Panc1 (cell line): ENCODE data around the gene CRISPLD2. TPM values are rescaled to one million over a fixed set of nuclear protein-coding genes. Genes with fewer than 3 reads are reported as not detected.

Source experiments
- ATAC-seq: fragments of 200-7000 bp; cut with Tn5 transposase; 2 replicates; pipeline ENCODE4 v1.9.1; 2020; ENCODE audit warnings: mild to moderate bottlenecking, moderate library complexity
- BruUV-seq: library from RNA; stranded (reverse); fragments of 400-500 nt; replicated peaks from 2 replicates; lab custom pipeline; 2021; lab: Mats Ljungman, UMichigan
- CTCF ChIA-PET: fragments of 300-600 bp; sonication (Branson Sonifier 250); formaldehyde crosslinking; loops from one replicate; lab custom pipeline; 2022; ENCODE audit warnings: antibody characterized with exemption; lab: Charles Lee
- POLR2A ChIA-PET: fragments of 300-600 bp; sonication (Branson Sonifier 250); formaldehyde crosslinking; loops from one replicate; lab custom pipeline; 2022; ENCODE audit warnings: antibody characterized with exemption; lab: Charles Lee
- DNase-seq: peaks from one replicate; pipeline ENCODE4 v3.0.0-alpha.2; 2010; ENCODE audit warnings: low read depth, low spot score
- H3K27ac ChIP-seq: 2 replicates; pipeline ENCODE4 v1.5.1; 2011; ENCODE audit warnings: mild to moderate bottlenecking, low read length, inconsistent platforms
- H3K27me3 ChIP-seq: fragments of 200-500 bp; sonication (Bioruptor generic); 2 replicates; pipeline ENCODE4 v1.6.0; 2014; ENCODE audit warnings: low read length, inconsistent platforms; ENCODE audit not compliant: control insufficient read depth, insufficient read depth
- H3K36me3 ChIP-seq: fragments of 200-500 bp; sonication (Bioruptor generic); 2 replicates; pipeline ENCODE4 v1.5.1; 2014; ENCODE audit warnings: inconsistent platforms, mild to moderate bottlenecking, low read length, moderate library complexity; ENCODE audit not compliant: control insufficient read depth, insufficient read depth
- H3K4me1 ChIP-seq: 2 replicates; pipeline ENCODE4 v1.5.1; 2011; ENCODE audit warnings: inconsistent platforms, mild to moderate bottlenecking, low read length, moderate library complexity; ENCODE audit not compliant: control insufficient read depth, insufficient read depth
- H3K4me3 ChIP-seq, 2 experiments: 2 replicates each; pipeline ENCODE4 v1.5.1; 2011 to 2012; ENCODE audit warnings: low read depth in 2 of 2, low read length in 2 of 2, mild to moderate bottlenecking in 2 of 2, inconsistent platforms in 1 of 2, moderate library complexity in 1 of 2
- H3K9me3 ChIP-seq: fragments of 200-500 bp; sonication (Bioruptor generic); 2 replicates; pipeline ENCODE4 v1.5.1; 2014; ENCODE audit warnings: low read depth, mild to moderate bottlenecking, inconsistent platforms, low read length, moderate library complexity; ENCODE audit not compliant: control insufficient read depth, insufficient read depth
- POLR2AphosphoS5 ChIP-seq: IDR thresholded peaks from 2 replicates; pipeline ENCODE4 v1.6.1; 2012; ENCODE audit warnings: mild to moderate bottlenecking, low read depth, low read length, moderate library complexity
- SIN3A ChIP-seq: IDR thresholded peaks from 2 replicates; pipeline ENCODE4 v1.6.1; 2012; ENCODE audit warnings: low read depth, mild to moderate bottlenecking, low read length, moderate library complexity, borderline replicate concordance; ENCODE audit not compliant: insufficient read depth
- TCF7L2 ChIP-seq: IDR thresholded peaks from 2 replicates; pipeline ENCODE4 v1.6.1; 2011; ENCODE audit warnings: mild to moderate bottlenecking, low read depth, low read length, inconsistent platforms
- in situ Hi-C: cut with HindIII; loops from 2 replicates; pipeline ENCODE4 v1.10.0; 2016; ENCODE audit warnings: low sequenced_read_pairs, low pct_unique_long_range_greater_than_20kb
- intact Hi-C: fragments of 100-400 bp; cut with micrococcal nuclease; formaldehyde crosslinking; loops from one replicate; pipeline ENCODE4 v1.10.0; 2022; ENCODE audit not compliant: unreplicated experiment
- total RNA-seq: library from RNA; stranded (reverse); gene quantifications from one replicate; pipeline ENCODE4 v1.2.1, GENCODE V29; 2021; ENCODE audit not compliant: unreplicated experiment
- TF ChIP-seq, protein P1 (sequence below), 2 experiments: IDR thresholded peaks; 2 replicates each; pipeline ENCODE4 v1.6.1; 2011 to 2012; ENCODE audit warnings: low read depth in 2 of 2, control low read depth in 1 of 2, low read length in 1 of 2, mild to moderate bottlenecking in 1 of 2, moderate library complexity in 1 of 2; ENCODE audit not compliant: insufficient read depth in 1 of 2
- TF ChIP-seq, protein P2 (sequence below): fragments of 450-650 bp; IDR thresholded peaks from 2 replicates; pipeline ENCODE4 v1.5.1; 2017; ENCODE audit warnings: mild to moderate bottlenecking

The CRISPLD2 gene
- total RNA-seq, 1 experiment from 2014 or later: 12.9 TPM

DNA sequence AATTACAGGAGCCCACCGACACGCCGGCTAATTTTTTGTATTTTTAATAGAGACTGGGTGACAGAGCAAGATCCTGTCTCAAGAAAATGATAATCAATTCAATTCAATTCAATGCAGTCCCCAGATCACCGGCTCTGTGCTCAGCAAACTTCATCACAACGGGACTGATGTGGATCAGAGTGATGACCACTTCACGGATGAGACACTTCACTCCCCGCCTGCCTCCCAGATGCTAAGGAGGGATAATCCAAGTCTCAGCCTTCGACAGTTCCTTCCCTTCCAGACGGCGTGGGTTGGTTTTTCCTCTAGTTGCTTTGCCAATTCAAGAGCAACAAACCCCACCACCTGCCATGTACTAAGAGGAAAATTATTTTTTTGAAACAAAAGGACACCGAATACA is 97.7 kb downstream of the CRISPLD2 start:
- intact Hi-C loops: no loop called here
- Histone ChIP-seq H3K9me3 (no peaks in the 10 kb centered on the region), H3K4me1 (no peaks in the 10 kb centered on the region), H3K36me3 (no peaks in the 10 kb centered on the region), H3K27me3 (no peaks in the 10 kb centered on the region), H3K4me3 (no peak overlapping the region), H3K27ac (no peak overlapping the region)
- DNase-seq: no peak
- in situ Hi-C loops: no loop called here
- ATAC-seq: no peak
- POLR2A ChIA-PET: interaction anchor here (0.7 to 1.1 kb wide), 2 partner anchors 21 to 32 kb away, joined by 3 to 4 read pairs; no protein-coding TSS in a partner anchor
- CTCF ChIA-PET: interaction anchor here (0.6 kb wide), 1 partner anchor 51 kb away, joined by 3 read pairs; no protein-coding TSS in a partner anchor
- no TSS peak for BruUV-seq
- TF ChIP-seq SIN3A: no peak
- TF ChIP-seq, protein P1, sequence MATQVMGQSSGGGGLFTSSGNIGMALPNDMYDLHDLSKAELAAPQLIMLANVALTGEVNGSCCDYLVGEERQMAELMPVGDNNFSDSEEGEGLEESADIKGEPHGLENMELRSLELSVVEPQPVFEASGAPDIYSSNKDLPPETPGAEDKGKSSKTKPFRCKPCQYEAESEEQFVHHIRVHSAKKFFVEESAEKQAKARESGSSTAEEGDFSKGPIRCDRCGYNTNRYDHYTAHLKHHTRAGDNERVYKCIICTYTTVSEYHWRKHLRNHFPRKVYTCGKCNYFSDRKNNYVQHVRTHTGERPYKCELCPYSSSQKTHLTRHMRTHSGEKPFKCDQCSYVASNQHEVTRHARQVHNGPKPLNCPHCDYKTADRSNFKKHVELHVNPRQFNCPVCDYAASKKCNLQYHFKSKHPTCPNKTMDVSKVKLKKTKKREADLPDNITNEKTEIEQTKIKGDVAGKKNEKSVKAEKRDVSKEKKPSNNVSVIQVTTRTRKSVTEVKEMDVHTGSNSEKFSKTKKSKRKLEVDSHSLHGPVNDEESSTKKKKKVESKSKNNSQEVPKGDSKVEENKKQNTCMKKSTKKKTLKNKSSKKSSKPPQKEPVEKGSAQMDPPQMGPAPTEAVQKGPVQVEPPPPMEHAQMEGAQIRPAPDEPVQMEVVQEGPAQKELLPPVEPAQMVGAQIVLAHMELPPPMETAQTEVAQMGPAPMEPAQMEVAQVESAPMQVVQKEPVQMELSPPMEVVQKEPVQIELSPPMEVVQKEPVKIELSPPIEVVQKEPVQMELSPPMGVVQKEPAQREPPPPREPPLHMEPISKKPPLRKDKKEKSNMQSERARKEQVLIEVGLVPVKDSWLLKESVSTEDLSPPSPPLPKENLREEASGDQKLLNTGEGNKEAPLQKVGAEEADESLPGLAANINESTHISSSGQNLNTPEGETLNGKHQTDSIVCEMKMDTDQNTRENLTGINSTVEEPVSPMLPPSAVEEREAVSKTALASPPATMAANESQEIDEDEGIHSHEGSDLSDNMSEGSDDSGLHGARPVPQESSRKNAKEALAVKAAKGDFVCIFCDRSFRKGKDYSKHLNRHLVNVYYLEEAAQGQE (IDR thresholded peaks at IDR 0.05; ENCODE audit: insufficient read depth in 1 of 2, low read depth in 2 of 2, low read length in 1 of 2): no peak
- TF ChIP-seq, protein P2, sequence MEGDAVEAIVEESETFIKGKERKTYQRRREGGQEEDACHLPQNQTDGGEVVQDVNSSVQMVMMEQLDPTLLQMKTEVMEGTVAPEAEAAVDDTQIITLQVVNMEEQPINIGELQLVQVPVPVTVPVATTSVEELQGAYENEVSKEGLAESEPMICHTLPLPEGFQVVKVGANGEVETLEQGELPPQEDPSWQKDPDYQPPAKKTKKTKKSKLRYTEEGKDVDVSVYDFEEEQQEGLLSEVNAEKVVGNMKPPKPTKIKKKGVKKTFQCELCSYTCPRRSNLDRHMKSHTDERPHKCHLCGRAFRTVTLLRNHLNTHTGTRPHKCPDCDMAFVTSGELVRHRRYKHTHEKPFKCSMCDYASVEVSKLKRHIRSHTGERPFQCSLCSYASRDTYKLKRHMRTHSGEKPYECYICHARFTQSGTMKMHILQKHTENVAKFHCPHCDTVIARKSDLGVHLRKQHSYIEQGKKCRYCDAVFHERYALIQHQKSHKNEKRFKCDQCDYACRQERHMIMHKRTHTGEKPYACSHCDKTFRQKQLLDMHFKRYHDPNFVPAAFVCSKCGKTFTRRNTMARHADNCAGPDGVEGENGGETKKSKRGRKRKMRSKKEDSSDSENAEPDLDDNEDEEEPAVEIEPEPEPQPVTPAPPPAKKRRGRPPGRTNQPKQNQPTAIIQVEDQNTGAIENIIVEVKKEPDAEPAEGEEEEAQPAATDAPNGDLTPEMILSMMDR: no peak
- no peak for TF ChIP-seq POLR2AphosphoS5
- TF ChIP-seq TCF7L2: no peak

DNA sequence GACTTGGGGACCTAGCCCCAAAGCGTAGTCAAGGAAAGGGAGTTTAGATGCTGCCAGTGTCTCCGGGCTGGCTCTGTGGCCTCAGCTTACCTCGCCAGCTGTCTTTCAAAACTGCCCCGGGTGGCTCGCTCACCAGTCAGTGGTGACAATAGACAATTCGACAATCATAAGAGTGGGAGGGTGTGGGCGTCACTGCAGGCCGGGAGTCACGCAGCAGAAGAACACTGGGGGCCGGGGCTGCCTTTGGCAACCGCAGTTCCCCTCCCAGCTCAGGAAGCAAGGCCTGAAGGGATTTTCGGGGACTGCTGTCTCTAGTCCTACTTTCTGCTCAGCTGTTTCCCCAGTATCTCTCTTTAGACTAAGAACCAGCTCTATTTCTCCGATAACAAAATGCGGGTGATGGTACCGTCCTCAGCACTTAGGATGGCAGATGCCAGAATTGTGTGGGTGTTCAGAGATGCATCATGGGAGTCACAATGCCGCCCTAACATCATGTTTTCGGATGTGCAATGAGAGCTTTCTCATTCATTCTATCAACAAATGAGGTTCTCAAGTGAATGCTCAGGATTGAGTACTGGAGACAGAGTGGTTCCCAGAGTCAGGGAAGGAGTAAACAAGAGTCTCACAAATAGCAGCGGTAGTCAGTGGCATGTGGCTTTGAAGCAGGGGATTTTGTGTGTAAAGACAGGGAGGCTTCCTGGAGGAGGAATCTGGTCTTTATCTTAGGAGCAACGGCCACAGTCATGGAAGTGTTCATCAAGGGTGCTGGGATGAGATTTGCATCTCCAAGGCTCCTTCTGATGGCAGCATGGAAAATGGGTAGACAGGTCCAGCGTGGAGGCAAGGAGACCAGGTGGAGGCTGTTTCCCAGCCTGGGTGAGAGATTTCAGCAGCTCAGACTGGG is 98.5 kb downstream of the CRISPLD2 start:
- TF ChIP-seq SIN3A (no peak), POLR2AphosphoS5 (no peak), TCF7L2 (no peak)
- TF ChIP-seq, protein P2: no peak
- TF ChIP-seq, protein P1 (IDR thresholded peaks at IDR 0.05; ENCODE audit: insufficient read depth in 1 of 2, low read depth in 2 of 2, low read length in 1 of 2): no peak
- H3K36me3 ChIP-seq: no peaks in the 10 kb centered on the region
- in situ Hi-C loops (no loop called here), intact Hi-C loops (no loop called here)
- ChIA-PET POLR2A (interaction anchor here (1.1 kb wide), 1 partner anchor 20 kb away, joined by 4 read pairs; no protein-coding TSS in a partner anchor), CTCF (interaction anchor here (0.5 to 0.6 kb wide), 2 partner anchors 20 to 52 kb away, joined by 3 to 4 read pairs; no protein-coding TSS in a partner anchor)
- no peak overlapping the region for H3K4me3 ChIP-seq
- BruUV-seq: no TSS peak
- no peak overlapping the region for H3K27ac ChIP-seq
- no peaks in the 10 kb centered on the region for H3K4me1 ChIP-seq
- no peaks in the 10 kb centered on the region for H3K27me3 ChIP-seq
- no peak for ATAC-seq
- H3K9me3 ChIP-seq: no peaks in the 10 kb centered on the region
- DNase-seq: no peak
